ENCODE results near the gene EPB41L2.
"Not testable (repeated sequence)": the region's sequence is repeated elsewhere in the genome, so short reads cannot be mapped to it uniquely, and the experiment has no call there.

EPB41L2 gene

GRCh38 chr6:130827247-130828149 is 235.5 kb downstream of the EPB41L2 start, which contains the start of gene SMLR1:
SMLR1 (plus strand) TSS chr6:130827406; CDS start chr6:130827414, 8 bp downstream.
- DNase-seq, result no peak

- DNase-seq, result no peak
Observed at GRCh38 chr6:130826442-130827246, 236.4 kb downstream of the EPB41L2 start.

GRCh38 chr6:130825772-130826441 is 237.1 kb downstream of the EPB41L2 start:
- no peak for DNase-seq

GRCh38 chr6:130824978-130825694 is 237.9 kb downstream of the EPB41L2 start:
- no peak for DNase-seq

- DNase-seq, result no peak
Observed at GRCh38 chr6:130822736-130823135, 240.3 kb downstream of the EPB41L2 start.

GRCh38 chr6:130815200-130816071 is 247.6 kb downstream of the EPB41L2 start:
- DNase-seq, result no peak

GRCh38 chr6:130814506-130814905 is 248.5 kb downstream of the EPB41L2 start:
- DNase-seq, result no peak

GRCh38 chr6:130811932-130812331 is 251.1 kb downstream of the EPB41L2 start:
- DNase-seq, result no peak

GRCh38 chr6:130810307-130811030 is 252.6 kb downstream of the EPB41L2 start:
- no peak for DNase-seq

GRCh38 chr6:130801368-130801767 is 261.7 kb downstream of the EPB41L2 start:
- not testable (repeated sequence) for DNase-seq

- DNase-seq, result no peak
Observed at GRCh38 chr6:130797061-130797460, 266.0 kb downstream of the EPB41L2 start.

- no peak for DNase-seq
Observed at GRCh38 chr6:130796313-130796905, 266.6 kb downstream of the EPB41L2 start.

- no peak for DNase-seq
Observed at GRCh38 chr6:130794738-130795137, 268.3 kb downstream of the EPB41L2 start.

GRCh38 chr6:130794010-130794697 is 268.9 kb downstream of the EPB41L2 start:
- DNase-seq, result no peak
